Cardiac muscle cell (in vitro differentiated cells and primary cell): ENCODE measurements around the gene OR2G2. TPM values are rescaled to one million over a fixed set of nuclear protein-coding genes. Genes with fewer than 3 reads are reported as not detected.

Experiments
- DNase-seq, 2 donors: peaks; one replicate each; pipeline versions ENCODE4 v3.0.0 to v3.0.0-alpha.2; 2010 to 2017; ENCODE audit warnings: low read depth in 1 of 2, low spot score in 1 of 2
- H3K27ac ChIP-seq: fragments of 200-600 bp; sonication (generic); 2 replicates; pipeline ENCODE4 v1.5.1; 2016
- H3K27me3 ChIP-seq: fragments of 200-600 bp; sonication (generic); 2 replicates; pipeline ENCODE4 v1.6.0; 2016; ENCODE audit warnings: control low read depth
- H3K36me3 ChIP-seq: fragments of 200-600 bp; sonication (generic); 2 replicates; pipeline ENCODE4 v1.5.1; 2016; ENCODE audit warnings: control low read depth
- H3K4me1 ChIP-seq: fragments of 200-600 bp; sonication (generic); 2 replicates; pipeline ENCODE4 v1.8.1; 2017; ENCODE audit warnings: low read depth, mild to moderate bottlenecking, mixed run types
- H3K4me3 ChIP-seq: fragments of 200-600 bp; sonication (generic); 2 replicates; pipeline ENCODE4 v1.5.1; 2016; ENCODE audit warnings: mild to moderate bottlenecking
- H3K9me3 ChIP-seq: fragments of 200-600 bp; sonication (generic); 2 replicates; pipeline ENCODE4 v1.5.1; 2017; ENCODE audit warnings: low read depth, mild to moderate bottlenecking, control low read depth
- polyA plus RNA-seq: library from polyadenylated mRNA; unstranded; fragments of >200 nt; fragmentation: Nextera tagmentation; extraction: Ambion mirVana; gene quantifications from 2 replicates; pipeline ENCODE4 v1.2.1, GENCODE V29; 2016
- total RNA-seq: library from RNA; depleted of rRNA; stranded (reverse); fragments of >200 nt; gene quantifications from 2 replicates; pipeline ENCODE4 v1.2.3, GENCODE V29; 2016
- TF ChIP-seq, protein P1 (sequence below): IDR thresholded peaks from 2 replicates; pipeline ENCODE4 v1.5.1; 2012; ENCODE audit warnings: low read depth, mild to moderate bottlenecking, low read length

The OR2G2 gene
- total and polyA plus RNA-seq, 2 experiments from 2014 or later, result not detected

DNA sequence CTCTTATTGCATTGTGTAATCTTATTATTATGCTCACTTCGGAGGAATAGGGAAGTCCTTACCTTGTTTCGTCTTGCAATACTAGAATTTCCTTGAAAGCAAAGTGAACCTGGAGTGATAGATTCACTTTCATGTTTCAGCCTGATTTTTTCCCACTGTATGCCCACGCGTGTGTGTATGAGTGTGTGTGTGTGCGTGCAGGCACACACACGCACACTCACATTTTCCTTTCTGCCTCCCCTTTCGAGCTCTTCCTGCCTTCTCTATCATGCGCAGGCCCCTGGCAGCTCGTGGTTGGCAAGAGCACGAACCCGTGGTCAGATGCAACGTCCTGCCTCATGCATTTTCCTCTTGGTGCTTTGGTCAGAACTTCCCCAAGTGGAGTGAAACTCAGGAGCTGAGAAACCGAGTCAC lies 39.4 kb upstream of the OR2G2 start, which contains the start of gene GCSAML:
Gene GCSAML (plus strand): TSS at position 366 of the 414 bp plus-strand sequence. CDS start 58 bp downstream, outside the sequence.
- Histone ChIP-seq H3K36me3 (no peaks in the 10 kb centered on the region), H3K4me1 (no peaks in the 10 kb centered on the region), H3K27ac (no peak within 1 kb of the TSS), H3K9me3 (no peaks in the 10 kb centered on the region), H3K4me3 (no peak within 1 kb of the TSS), H3K27me3 (no peaks in the 10 kb centered on the region)
- TF ChIP-seq, protein P1, sequence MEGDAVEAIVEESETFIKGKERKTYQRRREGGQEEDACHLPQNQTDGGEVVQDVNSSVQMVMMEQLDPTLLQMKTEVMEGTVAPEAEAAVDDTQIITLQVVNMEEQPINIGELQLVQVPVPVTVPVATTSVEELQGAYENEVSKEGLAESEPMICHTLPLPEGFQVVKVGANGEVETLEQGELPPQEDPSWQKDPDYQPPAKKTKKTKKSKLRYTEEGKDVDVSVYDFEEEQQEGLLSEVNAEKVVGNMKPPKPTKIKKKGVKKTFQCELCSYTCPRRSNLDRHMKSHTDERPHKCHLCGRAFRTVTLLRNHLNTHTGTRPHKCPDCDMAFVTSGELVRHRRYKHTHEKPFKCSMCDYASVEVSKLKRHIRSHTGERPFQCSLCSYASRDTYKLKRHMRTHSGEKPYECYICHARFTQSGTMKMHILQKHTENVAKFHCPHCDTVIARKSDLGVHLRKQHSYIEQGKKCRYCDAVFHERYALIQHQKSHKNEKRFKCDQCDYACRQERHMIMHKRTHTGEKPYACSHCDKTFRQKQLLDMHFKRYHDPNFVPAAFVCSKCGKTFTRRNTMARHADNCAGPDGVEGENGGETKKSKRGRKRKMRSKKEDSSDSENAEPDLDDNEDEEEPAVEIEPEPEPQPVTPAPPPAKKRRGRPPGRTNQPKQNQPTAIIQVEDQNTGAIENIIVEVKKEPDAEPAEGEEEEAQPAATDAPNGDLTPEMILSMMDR, result no peak
- DNase-seq, result no peak

DNA sequence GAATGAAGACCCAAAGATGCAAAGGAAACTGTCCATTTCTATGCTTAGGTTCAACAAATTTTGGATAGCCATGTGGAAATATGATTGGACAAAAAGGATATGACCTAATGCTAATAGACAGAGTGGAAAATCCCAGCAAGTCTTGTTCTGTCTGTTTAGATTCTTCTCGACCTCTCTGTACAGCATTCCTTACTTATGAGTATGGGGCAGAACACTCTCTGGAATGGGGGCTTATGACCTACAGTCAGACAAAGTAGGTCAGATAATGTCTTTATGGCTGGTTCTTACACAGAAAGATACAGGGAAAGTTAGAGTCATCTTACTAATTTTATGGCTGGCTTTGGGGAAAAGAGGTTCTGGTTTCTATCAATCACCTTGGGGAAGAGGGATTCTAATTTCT lies 36.4 kb upstream of the OR2G2 start:
- TF ChIP-seq, protein P1, result no peak
- Histone ChIP-seq H3K27ac (no peak overlapping the region), H3K27me3 (no peaks in the 10 kb centered on the region), H3K36me3 (no peaks in the 10 kb centered on the region), H3K4me1 (no peaks in the 10 kb centered on the region), H3K9me3 (no peaks in the 10 kb centered on the region), H3K4me3 (no peak overlapping the region)
- DNase-seq, result no peak

DNA sequence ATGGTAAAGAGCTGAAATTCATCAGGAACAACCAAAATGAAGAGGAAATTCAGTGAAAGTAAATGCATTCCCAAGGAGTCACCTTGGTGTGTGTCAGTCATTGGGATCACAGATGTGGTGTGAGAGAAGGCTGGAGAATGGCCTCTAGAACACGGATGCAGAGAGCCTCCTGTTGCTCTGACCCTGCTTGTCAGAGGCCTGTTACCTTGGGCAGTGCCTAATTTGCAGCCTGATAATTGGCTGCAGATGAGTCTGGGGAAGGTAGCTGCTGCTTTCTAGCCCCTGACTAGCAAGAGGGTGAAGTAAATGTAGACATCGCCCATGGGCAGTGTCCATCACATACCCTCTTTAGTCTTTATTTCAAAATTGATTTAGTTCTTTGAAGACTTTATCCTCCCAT lies 35.9 kb upstream of the OR2G2 start:
- H3K4me1 ChIP-seq, result no peaks in the 10 kb centered on the region
- TF ChIP-seq, protein P1, result no peak
- no peaks in the 10 kb centered on the region for H3K36me3 ChIP-seq
- H3K27me3 ChIP-seq, result no peaks in the 10 kb centered on the region
- no peak overlapping the region for H3K4me3 ChIP-seq
- H3K9me3 ChIP-seq, result no peaks in the 10 kb centered on the region
- no peak for DNase-seq
- no peak overlapping the region for H3K27ac ChIP-seq

DNA sequence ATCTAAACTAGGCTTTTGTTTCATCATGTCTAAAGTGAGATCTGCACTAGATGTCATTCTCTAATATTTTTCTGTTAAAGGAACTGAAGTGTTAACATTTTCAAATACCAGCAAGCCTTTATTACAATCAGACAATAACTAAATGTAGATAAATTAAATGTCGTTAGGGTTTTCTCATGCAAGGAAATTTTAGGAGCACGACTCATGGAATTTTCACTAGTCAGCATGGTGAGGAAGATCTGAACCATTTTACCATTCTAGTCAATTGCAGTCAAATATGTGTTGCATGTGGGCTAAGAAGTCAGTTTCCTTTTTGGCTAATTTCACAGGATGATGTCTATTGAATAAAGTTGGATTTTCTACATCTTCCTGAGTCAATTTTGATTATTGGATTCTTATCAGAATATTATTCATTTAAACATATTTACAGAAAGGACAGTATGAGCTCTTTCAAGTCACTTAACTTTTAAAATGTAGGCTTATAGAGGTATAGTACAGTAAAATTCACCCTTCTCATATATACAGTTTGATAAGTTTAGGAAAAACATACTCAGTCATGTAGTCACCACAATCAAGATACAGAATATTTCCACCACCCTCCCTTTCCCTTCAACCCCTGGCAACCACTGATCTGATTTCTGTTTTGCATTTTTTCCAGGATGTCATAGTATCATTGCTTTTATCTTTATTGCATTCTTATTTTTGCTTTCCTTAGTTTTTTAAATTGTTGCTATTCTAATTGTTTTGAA lies 30.1 kb upstream of the OR2G2 start:
- H3K27ac ChIP-seq, result no peak overlapping the region

DNA sequence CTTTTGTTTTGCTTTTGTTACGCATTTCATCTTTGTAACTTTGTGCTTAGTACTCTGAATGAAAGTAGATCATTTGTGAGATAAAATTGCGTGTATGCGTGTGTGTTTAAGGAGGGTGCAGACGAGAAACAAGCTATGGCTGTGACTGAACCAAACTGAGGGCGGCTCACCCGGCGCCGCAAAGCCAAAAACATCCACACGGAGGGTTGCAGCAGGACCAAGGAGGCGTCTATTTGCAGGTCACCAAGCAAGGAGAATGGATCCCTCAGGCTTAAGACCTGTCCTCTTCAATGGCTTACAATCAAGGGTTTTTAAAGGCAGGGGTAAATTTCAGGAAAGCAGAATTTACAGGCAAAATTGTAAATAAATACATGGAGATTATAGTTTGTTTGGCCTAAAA lies 26.4 kb upstream of the OR2G2 start:
- H3K27me3 ChIP-seq, result no peaks in the 10 kb centered on the region
- TF ChIP-seq, protein P1, result no peak
- no peak overlapping the region for H3K4me3 ChIP-seq
- no peaks in the 10 kb centered on the region for H3K4me1 ChIP-seq
- H3K36me3 ChIP-seq, result no peaks in the 10 kb centered on the region
- H3K9me3 ChIP-seq, result no peaks in the 10 kb centered on the region
- H3K27ac ChIP-seq, result no peak overlapping the region
- DNase-seq, result no peak

More for the DNA sequence above, 30.1 kb upstream of the OR2G2 start:
- Histone ChIP-seq H3K9me3 (no peaks in the 10 kb centered on the region), H3K4me1 (no peaks in the 10 kb centered on the region), H3K27me3 (no peaks in the 10 kb centered on the region), H3K4me3 (no peak overlapping the region), H3K36me3 (no peaks in the 10 kb centered on the region)
- no peak for DNase-seq
- TF ChIP-seq, protein P1, result no peak
